HepG2 (cell line): ENCODE results near the gene PIK3R5. TPM values are rescaled to one million over a fixed set of nuclear protein-coding genes. Genes with fewer than 3 reads are reported as not detected.

Experiments
- ATAC-seq: fragments of 200-7000 bp; cut with Tn5 transposase; 3 replicates; pipeline ENCODE4 v1.9.1; 2020; ENCODE audit warnings: mild to moderate bottlenecking, moderate library complexity
- BruUV-seq: library from RNA; stranded (reverse); fragments of 400-500 nt; replicated peaks from 2 replicates; lab custom pipeline; 2021; lab: Mats Ljungman, UMichigan
- CTCF ChIA-PET: fragments of 300-600 bp; formaldehyde crosslinking; extraction: SDS; loops from one replicate; lab custom pipeline; 2021; ENCODE audit warnings: low total read pairs, inconsistent platforms, low intra/inter-chr PET ratio; lab: Yijun Ruan, JAX
- POLR2A ChIA-PET: fragments of 350-600 bp; sonication (Branson Sonifier 250); formaldehyde crosslinking; loops from one replicate; lab custom pipeline; 2020; ENCODE audit warnings: antibody characterized with exemption, inconsistent platforms; lab: Yijun Ruan, JAX
- DNase-seq: peaks from one replicate; pipeline ENCODE4 v3.0.0-alpha.2; 2015; ENCODE audit warnings: low spot score
- FAIRE-seq: peaks from 3 replicates; lab custom pipeline; 2011; peaks lifted over from hg19 to GRCh38; lab: Jason Lieb, UNC
- H2AFZ ChIP-seq: one replicate; pipeline ENCODE4 v1.6.1; 2011; ENCODE audit warnings: low read length, inconsistent platforms
- H3K27ac ChIP-seq: fragments of 300-600 bp; 3 replicates; pipeline ENCODE4 v1.8.0; 2011; ENCODE audit warnings: mixed run types, mild to moderate bottlenecking, mixed read lengths, low read length, inconsistent platforms; ENCODE audit not compliant: insufficient read depth; ENCODE audit errors: extremely low read length
- H3K27me3 ChIP-seq, 2 experiments: fragments of 200-600 bp in 1 of 2; 2 replicates in 1 of 2; 3 replicates in 1 of 2; pipeline versions ENCODE4 v1.6.0 to v1.8.0; 2011; ENCODE audit warnings: low read length in 2 of 2, mild to moderate bottlenecking in 2 of 2, moderate library complexity in 2 of 2, inconsistent platforms in 1 of 2; ENCODE audit not compliant: insufficient read depth in 2 of 2, control insufficient read depth in 1 of 2
- H3K36me3 ChIP-seq, 2 experiments: fragments of 200-600 bp in 1 of 2; replicated peaks in 1 of 2; 2 replicates in 1 of 2; 3 replicates in 1 of 2; pipeline versions ENCODE4 v1.5.1 to v1.8.0; 2011; ENCODE audit warnings: low read length in 2 of 2, inconsistent platforms in 1 of 2; ENCODE audit not compliant: insufficient read depth in 2 of 2, control insufficient read depth in 1 of 2
- H3K4me1 ChIP-seq: 2 replicates; pipeline ENCODE4 v1.5.1; 2012; ENCODE audit warnings: low read length, inconsistent platforms; ENCODE audit not compliant: insufficient read depth
- H3K4me2 ChIP-seq: 2 replicates; pipeline ENCODE4 v1.6.0; 2011; ENCODE audit warnings: low read depth, low read length, inconsistent platforms
- H3K4me3 ChIP-seq, 3 experiments: fragments of 200-600 bp in 1 of 3; sonication (generic), shearing (Covaris generic) in 1 of 3; replicated peaks in 1 of 3; 2 replicates each; pipeline ENCODE4 v1.5.1; 2011 to 2016; ENCODE audit warnings: low read length in 3 of 3, inconsistent platforms in 2 of 3, low read depth in 2 of 3, mild to moderate bottlenecking in 2 of 3, control low read depth in 1 of 3, mixed read lengths in 1 of 3; ENCODE audit not compliant: insufficient read depth in 1 of 3
- H3K79me2 ChIP-seq: one replicate; pipeline ENCODE4 v1.6.1; 2011; ENCODE audit warnings: low read length, inconsistent platforms; ENCODE audit not compliant: insufficient read depth
- H3K9ac ChIP-seq: 2 replicates; pipeline ENCODE4 v1.6.0; 2011; ENCODE audit warnings: mild to moderate bottlenecking, low read depth, low read length, inconsistent platforms; ENCODE audit not compliant: insufficient read depth
- H3K9me3 ChIP-seq: 2 replicates; pipeline ENCODE4 v1.5.1; 2012; ENCODE audit warnings: mild to moderate bottlenecking, low read length
- H4K20me1 ChIP-seq: 2 replicates; pipeline ENCODE4 v1.6.0; 2011; ENCODE audit warnings: inconsistent platforms, mild to moderate bottlenecking, low read length, moderate library complexity; ENCODE audit not compliant: insufficient read depth
- FOXJ3 ChIP-seq: sonication (generic); formaldehyde crosslinking; IDR thresholded peaks from 2 replicates; pipeline ENCODE4 v1.4.0; 2020; ENCODE audit warnings: missing genetic modification reagents, mild to moderate bottlenecking, borderline replicate concordance
- IRX3 ChIP-seq: sonication (generic); formaldehyde crosslinking; IDR thresholded peaks from 2 replicates; pipeline ENCODE4 v1.8.1; 2023; ENCODE audit warnings: mild to moderate bottlenecking, low read depth, missing genetic modification reagents, borderline replicate concordance
- MAFK ChIP-seq, 2 experiments: IDR thresholded peaks in 1 of 2; conservative IDR thresholded peaks in 1 of 2; 2 replicates each; pipeline ENCODE4 v1.6.1; 2011; ENCODE audit warnings: improper control_type of control experiment in 2 of 2, low read length in 2 of 2
- TAF1 ChIP-seq: sonication (generic); formaldehyde crosslinking; IDR thresholded peaks from 2 replicates; pipeline ENCODE4 v1.4.0; 2020; ENCODE audit warnings: missing genetic modification reagents
- TBP ChIP-seq: sonication (generic); formaldehyde crosslinking; IDR thresholded peaks from 2 replicates; pipeline ENCODE4 v1.5.0; 2020; ENCODE audit warnings: missing genetic modification reagents
- ZNF569 ChIP-seq: sonication (generic); formaldehyde crosslinking; IDR thresholded peaks from 2 replicates; pipeline ENCODE4 v1.5.0; 2020; ENCODE audit warnings: mild to moderate bottlenecking, missing genetic modification reagents, moderate library complexity, borderline replicate concordance
- ZNF709 ChIP-seq: sonication (generic); formaldehyde crosslinking; IDR thresholded peaks from 2 replicates; pipeline ENCODE4 v1.5.0; 2020; ENCODE audit warnings: mild to moderate bottlenecking, missing genetic modification reagents
- WGBS: methylation state at CpG from one replicate; pipeline ENCODE4 v1.1.6; 2017; ENCODE audit warnings: low lambda C conversion rate; 5-methylcytosine and 5-hydroxymethylcytosine counted together
- in situ Hi-C: cut with HindIII; loops from 2 replicates; pipeline ENCODE4 v1.10.0; 2017; ENCODE audit warnings: low pct_unique_long_range_greater_than_20kb; ENCODE audit not compliant: extremely low pct_ligation_motif_present
- intact Hi-C: fragments of 100-400 bp; cut with micrococcal nuclease; formaldehyde crosslinking; loops from one replicate; pipeline ENCODE4 v1.10.0; 2022; ENCODE audit not compliant: unreplicated experiment
- polyA plus RNA-seq, 8 experiments: library from polyadenylated mRNA; depleted of rRNA in 3 of 8; stranded (reverse) in 7 of 8; unstranded in 1 of 8; fragments of >200 nt; fragmentation: Illumina TruSeq in 4 of 8; extraction: Trizol in 4 of 8; gene quantifications; 2 replicates each; pipeline versions ENCODE4 v1.2.1 to v1.2.3, GENCODE V29; 2011 to 2016; ENCODE audit warnings: low read depth in 4 of 8, missing spikeins in 1 of 8, mixed read lengths in 1 of 8; ENCODE audit not compliant: insufficient read depth in 1 of 8
- total RNA-seq, 5 experiments: library from RNA; depleted of rRNA; stranded (reverse); fragments of >200 nt; fragmentation: Illumina TruSeq; extraction: Trizol; gene quantifications; 2 replicates each; pipeline ENCODE4 v1.2.3, GENCODE V29; 2016; ENCODE audit warnings: low read depth in 1 of 5
- TF ChIP-seq, protein P1 (sequence below): IDR thresholded peaks from 2 replicates; pipeline ENCODE4 v1.6.1; 2016; ENCODE audit warnings: low read depth, missing genetic modification reagents, missing compliant biosample characterization
- TF ChIP-seq, protein P2 (sequence below): sonication (generic); formaldehyde crosslinking; IDR thresholded peaks from 2 replicates; pipeline ENCODE4 v1.4.0; 2020; ENCODE audit warnings: missing genetic modification reagents, borderline replicate concordance
- TF ChIP-seq, protein P3 (sequence below): sonication (generic); formaldehyde crosslinking; IDR thresholded peaks from 2 replicates; pipeline ENCODE4 v1.8.0; 2022; ENCODE audit warnings: missing genetic modification reagents, mild to moderate bottlenecking, moderate library complexity, borderline replicate concordance
- TF ChIP-seq, protein P4 (sequence below): sonication (generic); formaldehyde crosslinking; IDR thresholded peaks from 2 replicates; pipeline ENCODE4 v1.4.0; 2020; ENCODE audit warnings: low read depth, mild to moderate bottlenecking, missing genetic modification reagents
- TF ChIP-seq, protein P5 (sequence below): IDR thresholded peaks from 2 replicates; pipeline ENCODE4 v1.6.1; 2016; ENCODE audit warnings: low read depth, control low read depth

PIK3R5 gene
- total and polyA plus RNA-seq, 2 of the 13 experiments (the other 11 are each of a cell fraction or from before 2014, with no cell fraction given), result not detected

DNA sequence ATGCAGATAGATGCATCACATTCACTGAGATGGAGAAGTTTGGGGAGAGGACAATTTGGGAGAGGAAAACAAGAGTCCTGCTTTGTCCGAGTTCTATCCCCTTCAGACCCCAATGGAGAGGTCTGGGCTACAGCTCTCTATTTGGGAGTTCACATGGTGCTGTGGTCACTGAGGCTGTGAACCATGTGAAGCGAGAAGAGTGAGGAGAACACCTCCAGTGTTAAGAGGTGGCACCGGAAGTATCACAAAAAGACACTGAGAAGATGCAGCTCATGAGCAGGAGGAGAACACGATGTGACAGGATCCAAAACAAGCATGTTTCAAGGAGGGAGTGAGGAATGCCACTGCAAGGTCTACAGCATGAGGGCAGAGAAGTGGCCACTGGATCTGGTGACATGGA is 39.7 kb downstream of the PIK3R5 start:
- Histone ChIP-seq H3K36me3 (no peaks in the 10 kb centered on the region), H3K4me3 (no peak overlapping the region), H3K27ac (no peak overlapping the region), H4K20me1 (no peaks in the 10 kb centered on the region), H3K27me3 (no peaks in the 10 kb centered on the region), H3K9ac (no peak overlapping the region), H3K4me1 (no peaks in the 10 kb centered on the region), H3K9me3 (peaks cover 19% of the 10 kb centered on the region), H3K4me2 (no peak overlapping the region), H2AFZ (no peak overlapping the region), H3K79me2 (no peaks in the 10 kb centered on the region)
- BruUV-seq, result no TSS peak
- FAIRE-seq, result no peak
- TF ChIP-seq FOXJ3 (CRISPR knock-in tag), result no peak
- TF ChIP-seq, protein P1, sequence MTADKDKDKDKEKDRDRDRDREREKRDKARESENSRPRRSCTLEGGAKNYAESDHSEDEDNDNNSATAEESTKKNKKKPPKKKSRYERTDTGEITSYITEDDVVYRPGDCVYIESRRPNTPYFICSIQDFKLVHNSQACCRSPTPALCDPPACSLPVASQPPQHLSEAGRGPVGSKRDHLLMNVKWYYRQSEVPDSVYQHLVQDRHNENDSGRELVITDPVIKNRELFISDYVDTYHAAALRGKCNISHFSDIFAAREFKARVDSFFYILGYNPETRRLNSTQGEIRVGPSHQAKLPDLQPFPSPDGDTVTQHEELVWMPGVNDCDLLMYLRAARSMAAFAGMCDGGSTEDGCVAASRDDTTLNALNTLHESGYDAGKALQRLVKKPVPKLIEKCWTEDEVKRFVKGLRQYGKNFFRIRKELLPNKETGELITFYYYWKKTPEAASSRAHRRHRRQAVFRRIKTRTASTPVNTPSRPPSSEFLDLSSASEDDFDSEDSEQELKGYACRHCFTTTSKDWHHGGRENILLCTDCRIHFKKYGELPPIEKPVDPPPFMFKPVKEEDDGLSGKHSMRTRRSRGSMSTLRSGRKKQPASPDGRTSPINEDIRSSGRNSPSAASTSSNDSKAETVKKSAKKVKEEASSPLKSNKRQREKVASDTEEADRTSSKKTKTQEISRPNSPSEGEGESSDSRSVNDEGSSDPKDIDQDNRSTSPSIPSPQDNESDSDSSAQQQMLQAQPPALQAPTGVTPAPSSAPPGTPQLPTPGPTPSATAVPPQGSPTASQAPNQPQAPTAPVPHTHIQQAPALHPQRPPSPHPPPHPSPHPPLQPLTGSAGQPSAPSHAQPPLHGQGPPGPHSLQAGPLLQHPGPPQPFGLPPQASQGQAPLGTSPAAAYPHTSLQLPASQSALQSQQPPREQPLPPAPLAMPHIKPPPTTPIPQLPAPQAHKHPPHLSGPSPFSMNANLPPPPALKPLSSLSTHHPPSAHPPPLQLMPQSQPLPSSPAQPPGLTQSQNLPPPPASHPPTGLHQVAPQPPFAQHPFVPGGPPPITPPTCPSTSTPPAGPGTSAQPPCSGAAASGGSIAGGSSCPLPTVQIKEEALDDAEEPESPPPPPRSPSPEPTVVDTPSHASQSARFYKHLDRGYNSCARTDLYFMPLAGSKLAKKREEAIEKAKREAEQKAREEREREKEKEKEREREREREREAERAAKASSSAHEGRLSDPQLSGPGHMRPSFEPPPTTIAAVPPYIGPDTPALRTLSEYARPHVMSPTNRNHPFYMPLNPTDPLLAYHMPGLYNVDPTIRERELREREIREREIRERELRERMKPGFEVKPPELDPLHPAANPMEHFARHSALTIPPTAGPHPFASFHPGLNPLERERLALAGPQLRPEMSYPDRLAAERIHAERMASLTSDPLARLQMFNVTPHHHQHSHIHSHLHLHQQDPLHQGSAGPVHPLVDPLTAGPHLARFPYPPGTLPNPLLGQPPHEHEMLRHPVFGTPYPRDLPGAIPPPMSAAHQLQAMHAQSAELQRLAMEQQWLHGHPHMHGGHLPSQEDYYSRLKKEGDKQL, result no peak
- TF ChIP-seq, protein P2, sequence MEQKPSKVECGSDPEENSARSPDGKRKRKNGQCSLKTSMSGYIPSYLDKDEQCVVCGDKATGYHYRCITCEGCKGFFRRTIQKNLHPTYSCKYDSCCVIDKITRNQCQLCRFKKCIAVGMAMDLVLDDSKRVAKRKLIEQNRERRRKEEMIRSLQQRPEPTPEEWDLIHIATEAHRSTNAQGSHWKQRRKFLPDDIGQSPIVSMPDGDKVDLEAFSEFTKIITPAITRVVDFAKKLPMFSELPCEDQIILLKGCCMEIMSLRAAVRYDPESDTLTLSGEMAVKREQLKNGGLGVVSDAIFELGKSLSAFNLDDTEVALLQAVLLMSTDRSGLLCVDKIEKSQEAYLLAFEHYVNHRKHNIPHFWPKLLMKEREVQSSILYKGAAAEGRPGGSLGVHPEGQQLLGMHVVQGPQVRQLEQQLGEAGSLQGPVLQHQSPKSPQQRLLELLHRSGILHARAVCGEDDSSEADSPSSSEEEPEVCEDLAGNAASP (CRISPR knock-in tag), result no peak
- TF ChIP-seq MAFK (conservative IDR thresholded peaks at IDR 0.05 in 1 of 2, IDR thresholded peaks at IDR 0.05 in 1 of 2; ENCODE audit: low read length in 2 of 2), result no peak
- no peak for TF ChIP-seq TBP (CRISPR knock-in tag)
- TF ChIP-seq, protein P3, sequence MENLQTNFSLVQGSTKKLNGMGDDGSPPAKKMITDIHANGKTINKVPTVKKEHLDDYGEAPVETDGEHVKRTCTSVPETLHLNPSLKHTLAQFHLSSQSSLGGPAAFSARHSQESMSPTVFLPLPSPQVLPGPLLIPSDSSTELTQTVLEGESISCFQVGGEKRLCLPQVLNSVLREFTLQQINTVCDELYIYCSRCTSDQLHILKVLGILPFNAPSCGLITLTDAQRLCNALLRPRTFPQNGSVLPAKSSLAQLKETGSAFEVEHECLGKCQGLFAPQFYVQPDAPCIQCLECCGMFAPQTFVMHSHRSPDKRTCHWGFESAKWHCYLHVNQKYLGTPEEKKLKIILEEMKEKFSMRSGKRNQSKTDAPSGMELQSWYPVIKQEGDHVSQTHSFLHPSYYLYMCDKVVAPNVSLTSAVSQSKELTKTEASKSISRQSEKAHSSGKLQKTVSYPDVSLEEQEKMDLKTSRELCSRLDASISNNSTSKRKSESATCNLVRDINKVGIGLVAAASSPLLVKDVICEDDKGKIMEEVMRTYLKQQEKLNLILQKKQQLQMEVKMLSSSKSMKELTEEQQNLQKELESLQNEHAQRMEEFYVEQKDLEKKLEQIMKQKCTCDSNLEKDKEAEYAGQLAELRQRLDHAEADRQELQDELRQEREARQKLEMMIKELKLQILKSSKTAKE (CRISPR knock-in tag), result no peak
- no peak for TF ChIP-seq ZNF569 (CRISPR knock-in tag)
- no peak for TF ChIP-seq TAF1
- TF ChIP-seq, protein P4, sequence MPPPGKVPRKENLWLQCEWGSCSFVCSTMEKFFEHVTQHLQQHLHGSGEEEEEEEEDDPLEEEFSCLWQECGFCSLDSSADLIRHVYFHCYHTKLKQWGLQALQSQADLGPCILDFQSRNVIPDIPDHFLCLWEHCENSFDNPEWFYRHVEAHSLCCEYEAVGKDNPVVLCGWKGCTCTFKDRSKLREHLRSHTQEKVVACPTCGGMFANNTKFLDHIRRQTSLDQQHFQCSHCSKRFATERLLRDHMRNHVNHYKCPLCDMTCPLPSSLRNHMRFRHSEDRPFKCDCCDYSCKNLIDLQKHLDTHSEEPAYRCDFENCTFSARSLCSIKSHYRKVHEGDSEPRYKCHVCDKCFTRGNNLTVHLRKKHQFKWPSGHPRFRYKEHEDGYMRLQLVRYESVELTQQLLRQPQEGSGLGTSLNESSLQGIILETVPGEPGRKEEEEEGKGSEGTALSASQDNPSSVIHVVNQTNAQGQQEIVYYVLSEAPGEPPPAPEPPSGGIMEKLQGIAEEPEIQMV (CRISPR knock-in tag), result no peak
- TF ChIP-seq ZNF709, result no peak
- TF ChIP-seq, protein P5, sequence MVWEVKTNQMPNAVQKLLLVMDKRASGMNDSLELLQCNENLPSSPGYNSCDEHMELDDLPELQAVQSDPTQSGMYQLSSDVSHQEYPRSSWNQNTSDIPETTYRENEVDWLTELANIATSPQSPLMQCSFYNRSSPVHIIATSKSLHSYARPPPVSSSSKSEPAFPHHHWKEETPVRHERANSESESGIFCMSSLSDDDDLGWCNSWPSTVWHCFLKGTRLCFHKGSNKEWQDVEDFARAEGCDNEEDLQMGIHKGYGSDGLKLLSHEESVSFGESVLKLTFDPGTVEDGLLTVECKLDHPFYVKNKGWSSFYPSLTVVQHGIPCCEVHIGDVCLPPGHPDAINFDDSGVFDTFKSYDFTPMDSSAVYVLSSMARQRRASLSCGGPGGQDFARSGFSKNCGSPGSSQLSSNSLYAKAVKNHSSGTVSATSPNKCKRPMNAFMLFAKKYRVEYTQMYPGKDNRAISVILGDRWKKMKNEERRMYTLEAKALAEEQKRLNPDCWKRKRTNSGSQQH (CRISPR knock-in tag), result no peak
- TF ChIP-seq IRX3 (CRISPR knock-in tag), result no peak
- ChIA-PET POLR2A (no interaction called here), CTCF (no interaction called here)
- in situ Hi-C loops, result no loop called here
- intact Hi-C loops, result no loop called here
- ATAC-seq, result no peak
- WGBS, result 29% methylated on average over 4 of the region's 4 CpGs
- no peak for DNase-seq
